Cerebellar cortex (tissue), 1 donor: ENCODE data around the gene ADAM10.
"Not testable (repeated sequence)": the region's sequence is repeated elsewhere in the genome, so short reads cannot be mapped to it uniquely, and the experiment has no call there.

ENCODE experiments used
- DNase-seq: peaks from one replicate; pipeline ENCODE4 v3.0.0-alpha.2; 2015; ENCODE audit warnings: low spot score

The ADAM10 gene

DNA sequence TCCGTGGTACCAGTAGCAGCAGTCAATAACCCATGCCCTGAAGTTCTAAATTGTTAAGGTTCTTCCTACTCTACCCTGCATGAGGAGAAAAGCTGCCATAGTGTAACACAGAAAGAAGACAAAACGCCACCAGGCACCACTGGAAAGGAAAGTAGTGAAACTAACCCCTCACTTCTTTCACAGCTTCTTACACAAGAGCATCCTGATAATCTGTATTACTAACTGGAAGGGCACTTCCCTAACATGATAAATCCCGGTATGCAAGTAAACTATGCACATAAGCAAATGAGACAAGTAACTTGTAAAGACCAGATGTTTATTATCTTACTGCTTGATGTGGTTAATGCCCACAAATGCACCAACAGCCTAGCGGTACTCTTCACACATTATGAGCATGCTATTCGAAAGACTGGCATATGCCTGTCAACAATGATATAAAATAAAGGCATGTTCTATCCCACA, 141.3 kb downstream of the ADAM10 start:
- no peak for DNase-seq

DNA sequence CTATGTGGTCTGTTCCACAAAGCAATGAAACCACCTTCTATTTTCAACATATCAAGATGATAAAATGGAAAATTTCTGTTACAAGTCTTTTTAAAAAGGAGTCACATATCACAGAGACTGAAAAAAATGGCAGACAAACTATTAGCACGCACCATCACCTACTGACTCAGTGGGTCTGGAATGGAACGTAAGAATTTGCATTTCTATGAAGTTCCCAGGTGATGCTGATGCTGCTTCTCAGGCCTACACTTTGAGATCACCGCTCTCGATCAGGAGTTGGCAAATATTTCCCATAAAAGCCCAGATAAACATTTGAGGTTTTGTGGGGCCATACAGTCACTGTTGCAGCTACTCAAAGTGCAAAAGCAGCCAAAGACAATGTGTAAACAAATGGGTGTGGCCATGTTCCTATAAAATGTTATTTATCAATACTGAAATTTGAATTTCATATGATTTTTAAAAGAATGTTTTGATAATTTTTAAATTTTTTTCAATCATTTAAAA, 142.9 kb downstream of the ADAM10 start:
- no peak for DNase-seq

DNA sequence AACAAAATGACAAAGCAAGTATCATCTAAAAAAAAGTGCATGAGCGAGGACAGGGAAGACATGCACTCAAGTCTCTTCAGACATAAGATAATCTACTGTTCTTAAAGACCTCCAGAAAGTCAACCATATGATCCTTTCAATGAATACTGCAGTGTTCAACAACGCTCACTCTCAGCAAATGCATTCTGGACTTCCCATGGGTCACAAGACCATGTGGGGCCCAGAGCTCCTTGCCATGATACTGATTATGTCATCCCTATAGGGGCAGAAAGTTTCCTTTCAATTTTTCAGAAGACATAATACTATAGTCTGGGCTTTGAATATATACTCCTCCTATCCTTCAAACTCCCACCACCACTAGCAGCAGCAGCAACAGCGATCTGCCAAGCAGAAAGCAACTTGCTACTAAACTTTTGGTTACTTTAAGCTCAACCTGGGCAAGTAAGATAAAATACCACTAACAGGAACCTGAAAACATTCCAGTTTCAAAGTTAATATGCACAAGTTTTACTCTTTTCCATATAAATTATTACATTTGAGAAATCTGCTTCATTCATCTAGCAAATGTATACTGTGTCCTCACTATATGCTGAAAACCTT, 143.5 kb downstream of the ADAM10 start:
- DNase-seq: no peak

DNA sequence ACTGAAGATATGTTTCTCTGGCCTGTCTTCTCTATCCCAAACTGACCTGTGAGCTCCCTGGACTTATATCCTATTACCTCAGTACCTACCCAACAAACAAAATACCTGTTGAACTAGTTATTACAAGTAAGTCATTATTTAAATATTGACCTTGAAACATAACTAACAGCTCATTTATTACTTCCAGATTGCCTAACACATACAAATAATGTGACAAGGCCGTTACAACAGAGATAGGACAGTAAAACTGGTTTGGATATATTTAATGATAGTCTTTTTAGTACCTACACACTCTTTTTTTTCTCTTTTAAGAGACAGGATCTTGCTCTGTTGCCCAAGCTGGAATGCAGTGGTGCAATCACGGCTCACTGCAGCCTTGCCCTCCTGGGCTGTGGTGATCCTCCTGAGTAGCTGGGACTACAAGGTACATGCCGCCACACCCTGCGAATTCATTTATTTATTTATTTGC, 145.0 kb downstream of the ADAM10 start:
- DNase-seq: no peak

DNA sequence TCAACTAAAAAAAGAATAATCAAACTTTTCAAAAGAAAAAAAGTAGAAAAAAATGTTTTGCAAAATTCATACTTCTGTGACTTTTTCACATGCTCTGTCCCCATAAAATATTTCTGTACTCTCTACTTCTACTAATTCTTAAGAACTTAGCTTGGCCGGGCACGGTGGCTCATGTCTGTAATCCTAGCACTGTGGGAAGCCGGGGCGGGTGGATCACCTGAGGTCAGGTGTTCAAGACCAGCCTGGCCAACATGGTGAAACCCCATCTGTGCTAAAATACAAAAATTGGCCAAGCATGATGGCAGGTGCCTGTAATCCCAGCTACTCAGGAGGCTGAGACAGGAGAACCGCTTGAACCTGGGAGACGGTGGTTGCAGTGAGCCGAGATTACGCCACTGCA, 145.6 kb downstream of the ADAM10 start:
- DNase-seq: not testable (repeated sequence)

DNA sequence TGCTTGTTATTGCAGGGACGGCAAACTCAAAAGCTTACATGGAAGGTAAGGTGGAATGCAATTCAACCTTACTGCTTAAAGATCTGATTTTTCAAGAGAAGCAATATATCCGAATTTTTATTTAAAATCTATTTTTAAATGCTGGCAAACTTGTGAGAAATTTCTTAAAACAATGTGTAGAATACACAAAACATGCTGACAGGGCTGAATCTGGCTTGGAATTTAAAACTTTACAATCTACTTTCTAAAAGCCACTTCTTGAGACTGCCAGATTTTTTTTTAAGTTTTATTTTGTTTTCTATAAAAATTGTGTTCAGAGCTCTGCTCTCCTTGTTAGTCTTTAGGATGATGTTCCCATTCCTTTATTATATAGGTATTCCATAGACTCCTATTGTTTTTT, 146.7 kb downstream of the ADAM10 start:
- DNase-seq: no peak

DNA sequence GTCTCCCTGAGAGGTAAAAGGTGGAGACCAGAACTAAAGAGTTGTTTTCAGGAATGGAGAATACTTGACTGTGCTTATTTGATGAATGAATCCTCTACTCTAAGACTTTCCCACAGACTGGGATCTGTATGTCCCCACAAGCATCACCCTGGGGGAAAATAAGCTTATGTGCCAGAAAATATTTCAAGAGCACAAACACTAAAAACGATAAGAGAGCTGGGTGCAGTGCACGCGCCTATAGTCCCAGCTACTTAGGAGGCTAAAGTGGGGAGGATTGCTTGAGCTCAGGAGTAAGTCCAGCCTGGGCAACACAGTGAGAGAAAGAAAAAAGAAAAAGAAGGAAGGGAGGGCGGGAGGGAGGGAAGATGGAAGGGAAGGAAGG, 150.7 kb downstream of the ADAM10 start:
- no peak for DNase-seq

DNA sequence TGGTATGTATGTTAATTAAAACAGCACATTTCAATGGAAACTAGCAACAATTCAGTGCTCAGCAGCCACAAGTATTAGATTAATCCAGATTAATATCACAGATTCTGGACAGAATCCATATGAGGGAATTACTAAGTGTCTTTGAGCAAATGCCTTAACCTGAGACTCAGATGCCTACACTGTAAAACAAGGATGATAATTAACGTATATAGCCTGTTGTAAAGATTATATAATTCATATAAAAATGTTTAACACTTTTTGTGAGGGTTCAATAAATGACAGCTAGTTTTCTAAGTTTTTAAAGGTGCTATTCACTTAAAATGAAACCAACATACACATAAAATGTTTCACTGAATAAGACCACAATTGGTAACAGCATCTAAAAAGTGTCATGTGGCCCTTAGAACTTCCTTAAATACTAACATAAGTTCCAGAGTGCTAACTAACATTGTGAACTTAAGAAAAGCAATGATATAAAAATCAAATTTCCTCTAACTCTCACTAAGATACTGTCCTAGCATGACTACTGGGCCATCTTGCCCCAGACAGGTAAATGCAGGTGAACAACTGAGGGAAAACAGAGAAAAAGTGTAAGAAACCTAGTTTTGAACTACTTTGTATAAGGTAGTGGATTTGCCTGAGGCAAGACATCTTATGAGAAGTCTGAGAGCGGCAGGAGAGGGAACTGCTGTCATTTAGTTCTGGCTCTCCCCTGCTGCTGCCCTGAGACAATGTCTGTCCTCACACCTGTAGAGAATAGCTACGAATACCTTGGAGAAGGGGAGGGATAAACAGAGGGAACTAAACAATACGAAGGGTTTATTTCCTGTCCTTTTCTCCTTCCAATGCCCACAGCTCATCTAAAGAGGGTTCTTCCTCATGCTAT, 151.3 kb downstream of the ADAM10 start:
- DNase-seq: no peak

DNA sequence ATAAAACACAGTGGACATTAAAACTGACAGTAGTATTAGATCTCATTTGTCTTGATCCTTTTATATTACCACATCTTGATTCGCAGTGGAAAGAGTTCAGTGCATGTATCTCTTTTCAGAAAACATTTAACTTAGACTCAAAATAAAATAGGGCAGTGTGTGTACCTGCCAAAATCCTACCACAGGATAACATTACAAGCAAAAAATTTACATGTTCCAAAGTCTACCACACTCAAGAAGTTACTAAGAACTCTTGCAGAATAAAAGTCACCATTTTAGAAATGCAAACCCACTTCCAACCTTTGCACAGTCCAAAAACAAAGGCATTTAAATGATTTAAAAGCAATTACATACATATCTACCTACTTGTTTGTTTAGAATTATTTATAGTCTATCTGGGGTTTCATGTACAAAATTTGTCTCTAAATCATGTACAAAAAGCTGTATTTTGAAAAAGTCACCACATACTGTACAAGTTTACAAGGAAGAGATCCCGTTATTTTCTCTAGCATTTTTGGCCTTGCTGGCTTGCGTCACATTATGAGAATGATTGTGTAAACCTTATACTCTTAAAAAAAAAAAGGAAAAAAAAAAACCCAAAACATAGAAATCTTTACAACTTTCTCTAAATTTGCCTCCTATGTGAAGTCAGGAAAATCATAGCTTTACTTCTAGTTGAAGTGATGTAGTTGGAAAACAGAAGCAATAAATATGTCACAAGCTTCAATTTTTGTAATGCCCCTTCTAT, 153.8 kb downstream of the ADAM10 start:
- DNase-seq: no peak

DNA sequence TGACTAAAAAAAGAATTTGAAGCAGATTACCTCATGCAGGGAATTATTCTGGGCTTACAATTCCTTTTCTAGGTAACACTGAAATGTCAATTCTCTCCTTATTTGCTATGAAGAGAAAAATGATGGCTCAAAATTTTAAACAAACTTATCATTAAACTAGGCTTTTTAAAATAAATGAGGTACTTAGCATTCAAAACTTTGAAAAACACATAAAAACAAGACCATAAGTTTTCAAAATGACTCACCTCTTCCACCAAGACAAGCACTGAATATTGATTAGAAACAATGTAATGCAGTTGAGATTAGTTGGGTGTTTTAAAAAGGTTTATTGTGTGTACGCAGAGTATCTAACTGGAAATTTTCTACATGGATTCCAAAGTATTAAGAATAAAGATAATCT, 154.6 kb downstream of the ADAM10 start:
- no peak for DNase-seq

DNA sequence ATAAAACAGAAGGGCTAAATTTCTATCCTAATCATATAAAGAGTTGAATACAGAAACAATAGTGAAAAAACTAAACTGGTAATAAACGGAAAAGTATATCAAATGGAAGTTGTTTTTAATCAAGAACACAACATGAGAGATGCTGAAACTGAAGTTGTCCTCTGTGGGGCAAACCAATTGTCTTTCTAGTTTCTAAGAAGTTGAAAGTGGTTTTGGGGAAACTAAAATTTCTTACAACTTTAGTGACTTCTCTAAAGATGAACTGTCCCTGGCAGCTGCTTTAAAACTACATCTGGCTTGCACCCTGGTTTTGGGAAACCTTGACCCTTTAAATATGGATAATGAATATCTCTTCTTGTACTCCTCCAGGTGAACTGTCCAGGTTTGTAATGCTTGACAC, 155.6 kb downstream of the ADAM10 start:
- no peak for DNase-seq

DNA sequence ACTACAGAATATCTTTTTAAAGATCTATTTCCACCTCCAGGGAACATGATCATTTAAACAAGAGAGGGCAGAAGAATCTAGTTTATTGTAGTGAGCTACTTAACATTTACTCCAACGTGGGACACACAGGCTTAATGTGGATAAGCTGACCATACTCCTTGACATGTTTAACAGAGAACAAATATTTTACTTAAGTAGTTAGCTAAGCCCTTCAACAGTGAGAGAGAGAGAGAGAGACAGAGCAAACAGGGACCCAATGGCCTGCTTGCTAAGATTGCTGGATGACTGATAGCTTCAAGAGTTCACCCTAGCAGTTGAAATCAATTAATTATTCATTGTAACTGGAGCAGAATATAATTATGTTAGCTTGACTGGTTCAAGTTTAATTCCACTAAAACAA, 158.6 kb downstream of the ADAM10 start:
- no peak for DNase-seq

DNA sequence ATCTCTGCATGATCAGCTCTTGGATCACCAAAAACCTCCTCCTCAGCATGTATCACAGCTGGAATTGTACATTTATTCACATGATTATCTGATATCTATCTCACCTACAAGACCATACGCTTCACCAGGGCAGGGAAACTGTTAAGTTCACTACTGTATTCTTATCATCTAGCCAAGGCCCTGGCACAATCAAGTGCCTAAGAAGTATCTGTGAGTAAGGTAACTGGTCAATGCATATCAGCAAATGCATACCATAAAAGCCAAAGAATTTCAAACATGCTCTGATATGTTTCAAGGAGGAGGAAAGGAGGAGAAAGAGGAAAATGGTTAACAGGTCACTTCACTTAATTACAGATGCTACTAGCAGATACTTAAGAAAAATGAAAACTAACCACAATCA, 159.3 kb downstream of the ADAM10 start:
- no peak for DNase-seq

DNA sequence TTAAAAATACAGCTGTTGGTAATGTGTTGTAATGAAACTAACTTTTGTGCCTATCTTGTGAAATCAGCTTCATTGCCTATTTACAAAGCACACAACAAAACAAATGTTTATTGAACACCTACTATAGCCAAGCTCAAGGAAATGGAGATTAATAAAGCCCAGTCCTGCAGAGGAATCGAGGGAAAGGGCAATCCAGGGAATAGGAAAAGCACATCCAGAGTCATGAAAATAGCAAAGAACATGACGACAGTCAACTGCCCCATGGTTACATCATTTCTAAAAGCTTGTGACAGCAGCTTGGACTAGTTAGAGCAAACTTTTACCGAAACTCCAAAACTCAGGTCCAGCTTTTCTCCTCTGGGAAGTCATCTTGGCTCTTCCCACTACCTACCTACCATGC, 160.5 kb downstream of the ADAM10 start:
- no peak for DNase-seq

DNA sequence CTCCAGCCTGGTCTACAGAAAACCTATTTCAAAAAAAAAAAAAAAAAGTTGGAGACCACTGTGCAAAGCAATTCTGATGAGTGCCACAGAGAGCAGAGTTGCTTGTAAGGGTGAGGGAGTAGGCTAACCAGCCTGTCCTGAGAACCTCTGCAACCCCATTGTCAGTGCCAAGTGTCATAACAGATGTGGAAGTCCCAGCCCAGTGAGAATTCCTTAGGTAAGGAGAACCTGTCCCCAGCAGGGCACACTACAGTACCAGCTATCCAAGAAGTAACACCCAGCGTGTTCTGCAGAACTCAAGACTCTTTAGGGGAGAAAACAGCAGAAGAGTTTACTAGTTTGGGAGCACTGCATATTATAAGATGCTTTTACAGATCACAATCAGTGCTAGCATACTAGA, 161.4 kb downstream of the ADAM10 start:
- no peak for DNase-seq

DNA sequence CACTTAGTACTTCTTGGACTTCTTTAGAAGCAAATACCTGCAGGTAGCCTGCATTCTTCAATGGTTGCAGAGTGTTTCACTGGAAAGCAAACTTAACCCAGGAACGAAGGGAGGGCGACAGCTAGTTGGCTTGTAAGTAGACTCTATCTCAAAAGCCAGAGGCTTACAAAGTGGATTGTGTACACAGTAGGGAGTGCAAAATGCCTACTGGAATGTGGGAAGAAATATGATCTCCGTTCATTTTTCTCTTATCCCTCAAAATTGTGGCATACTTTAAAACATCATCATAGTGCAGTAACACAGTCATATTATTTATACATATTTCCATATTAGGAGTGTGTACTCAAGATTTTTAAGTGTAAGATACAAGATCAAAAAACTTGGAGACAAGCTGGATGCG, 162.0 kb downstream of the ADAM10 start:
- DNase-seq: no peak

DNA sequence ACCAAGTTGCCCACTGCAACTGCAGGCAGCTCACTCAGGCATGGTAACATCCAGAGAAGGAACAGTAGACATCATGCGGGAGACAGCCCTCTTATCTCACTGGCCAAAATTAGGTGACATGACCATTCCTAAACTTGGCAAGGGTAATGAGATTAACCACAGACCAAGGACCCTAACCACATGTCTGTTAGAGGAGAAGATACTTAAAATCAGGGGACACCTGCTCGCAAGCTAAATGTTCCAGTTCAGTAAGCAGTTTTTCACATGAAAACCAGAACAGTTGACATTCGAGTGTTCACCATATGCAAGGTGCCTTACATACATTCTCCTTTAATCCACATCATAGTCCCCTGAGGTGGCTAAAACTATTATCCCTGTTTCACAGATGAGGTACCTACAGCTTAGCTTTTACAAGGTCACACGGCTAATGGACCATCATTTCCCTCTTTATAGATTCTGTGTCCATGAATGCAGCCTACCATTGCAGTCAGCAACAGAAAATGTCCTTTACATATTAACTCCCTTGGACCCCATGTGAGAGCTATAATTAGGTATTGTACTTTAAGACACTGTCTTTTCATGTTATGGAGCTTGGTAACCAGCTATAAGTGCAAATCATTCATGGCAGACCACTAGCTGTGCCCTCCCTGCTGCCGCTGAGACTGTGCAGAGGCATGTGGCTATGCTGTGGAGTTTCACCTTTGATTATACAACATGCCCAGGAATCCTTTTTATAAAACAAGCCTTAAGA, 163.6 kb downstream of the ADAM10 start:
- no peak for DNase-seq

DNA sequence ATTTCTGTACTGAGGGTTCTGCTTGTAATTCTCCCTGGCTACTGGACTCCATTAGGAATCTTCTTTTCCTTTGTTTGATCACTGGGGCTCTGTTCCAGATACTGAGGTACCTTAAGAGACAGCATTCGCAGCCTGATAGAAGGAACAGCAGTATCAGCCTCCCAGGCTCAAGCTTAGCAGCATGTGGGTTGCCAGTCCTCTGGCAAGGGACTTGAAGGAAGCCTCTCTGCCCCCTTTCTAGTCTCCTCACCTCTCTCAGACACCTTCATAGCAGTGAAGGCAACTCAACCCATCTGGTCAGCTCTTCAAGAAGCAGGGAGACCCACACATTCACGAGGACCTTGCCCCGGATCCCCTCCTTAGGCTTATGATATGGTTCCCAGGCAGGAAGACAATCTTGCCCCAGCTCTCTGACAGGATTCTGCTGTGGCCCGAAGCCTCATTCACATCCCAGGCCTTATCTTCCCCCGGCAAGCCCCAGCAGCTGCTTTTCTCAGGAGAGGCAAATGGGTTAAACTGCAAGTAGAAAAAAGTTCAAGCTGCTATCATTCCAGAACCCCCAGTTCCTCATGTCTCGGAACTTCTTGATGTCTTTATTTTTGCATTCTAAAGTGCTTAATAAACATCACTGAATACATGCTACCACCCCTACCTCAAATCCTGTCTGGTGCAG, 164.6 kb downstream of the ADAM10 start:
- no peak for DNase-seq

DNA sequence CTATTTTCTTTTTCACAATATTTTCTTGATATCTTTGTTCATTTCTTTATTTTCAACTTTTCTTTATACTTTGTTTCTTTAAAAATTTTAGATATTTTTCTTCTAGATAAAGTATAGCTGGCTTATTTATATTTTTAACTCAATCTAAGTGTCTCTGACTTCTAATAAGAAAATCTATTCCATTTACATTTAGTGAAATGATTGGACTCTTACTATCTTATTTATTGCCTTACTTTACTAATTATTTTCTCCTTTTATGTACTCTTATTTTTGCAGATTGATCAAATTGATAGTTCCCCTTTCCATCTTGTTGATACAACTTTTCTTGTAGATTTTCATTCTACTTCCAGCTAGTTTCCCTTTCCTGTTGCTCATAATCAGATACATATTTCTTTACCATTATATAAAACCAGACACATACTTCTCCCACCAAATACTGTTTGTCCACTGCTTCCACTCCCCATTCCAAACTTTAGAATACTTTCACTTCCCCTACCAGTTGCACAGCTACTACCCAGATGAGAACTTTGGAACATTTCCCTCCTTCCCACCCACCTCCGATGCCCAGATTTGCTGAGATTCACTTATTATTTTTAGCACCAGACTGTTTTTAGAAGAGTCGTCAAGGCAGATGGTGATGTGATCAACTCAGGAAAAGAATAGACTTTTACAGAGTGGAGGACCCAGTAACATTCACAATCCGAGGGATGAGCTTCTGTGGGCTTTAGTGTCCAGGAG, 166.2 kb downstream of the ADAM10 start:
- no peak for DNase-seq

DNA sequence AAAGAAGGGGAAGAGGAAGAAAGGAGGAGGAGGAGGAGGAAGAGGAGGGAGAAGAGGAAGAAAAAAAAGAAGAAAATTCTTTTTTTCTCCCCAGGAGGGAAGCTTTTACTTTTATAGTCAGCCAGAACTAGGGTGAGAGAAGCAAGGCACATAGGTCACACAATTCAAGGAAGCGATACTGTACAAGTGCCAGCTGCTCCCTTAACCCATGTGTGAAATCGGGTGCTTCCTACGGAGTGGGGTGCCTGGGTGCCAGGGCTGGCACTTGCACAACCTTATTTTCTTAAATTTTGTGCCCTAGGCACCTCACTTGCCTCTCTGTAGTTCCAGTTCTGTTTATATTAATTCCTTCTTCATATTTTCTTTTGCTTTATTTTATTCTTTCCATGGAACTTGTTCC, 167.3 kb downstream of the ADAM10 start:
- DNase-seq: no peak

DNA sequence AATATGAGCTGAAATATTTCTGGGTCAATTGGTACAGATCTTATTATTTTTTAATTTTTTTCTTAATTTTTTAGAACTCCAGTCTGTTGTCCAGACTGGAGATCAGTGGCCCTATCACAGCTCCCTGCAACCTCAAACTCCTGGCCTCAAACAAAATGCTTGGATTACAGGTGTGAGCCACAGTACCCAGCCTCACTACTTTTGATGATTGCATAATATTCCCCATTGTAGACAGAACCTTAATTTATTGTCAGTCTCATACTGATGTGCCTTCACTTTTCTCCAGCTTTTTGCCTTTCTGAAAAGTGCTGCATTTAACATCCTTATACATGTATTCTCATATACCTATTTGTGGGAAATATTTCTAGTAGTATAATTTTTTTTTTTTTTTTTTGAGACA, 172.8 kb downstream of the ADAM10 start:
- DNase-seq: no peak
